Measurements from ENCODE around the gene HPCAL1.

GRCh38 chr2:10256515-10257031 lies 46.1 kb upstream of the HPCAL1 start:
- no peak for TF ChIP-seq CTCF (IDR thresholded peaks at IDR 0.05)
- no peak for TF ChIP-seq POLR2A (IDR thresholded peaks at IDR 0.05)
